HG03457 (cell line): ENCODE data around the gene OPRM1.

Source experiments
- ATAC-seq: cut with Tn5 transposase; IDR thresholded peaks from one replicate; pipeline ENCODE4 v1.9.1; 2021; ENCODE audit warnings: moderate number of reproducible peaks; ENCODE audit not compliant: unreplicated experiment

OPRM1 gene

DNA sequence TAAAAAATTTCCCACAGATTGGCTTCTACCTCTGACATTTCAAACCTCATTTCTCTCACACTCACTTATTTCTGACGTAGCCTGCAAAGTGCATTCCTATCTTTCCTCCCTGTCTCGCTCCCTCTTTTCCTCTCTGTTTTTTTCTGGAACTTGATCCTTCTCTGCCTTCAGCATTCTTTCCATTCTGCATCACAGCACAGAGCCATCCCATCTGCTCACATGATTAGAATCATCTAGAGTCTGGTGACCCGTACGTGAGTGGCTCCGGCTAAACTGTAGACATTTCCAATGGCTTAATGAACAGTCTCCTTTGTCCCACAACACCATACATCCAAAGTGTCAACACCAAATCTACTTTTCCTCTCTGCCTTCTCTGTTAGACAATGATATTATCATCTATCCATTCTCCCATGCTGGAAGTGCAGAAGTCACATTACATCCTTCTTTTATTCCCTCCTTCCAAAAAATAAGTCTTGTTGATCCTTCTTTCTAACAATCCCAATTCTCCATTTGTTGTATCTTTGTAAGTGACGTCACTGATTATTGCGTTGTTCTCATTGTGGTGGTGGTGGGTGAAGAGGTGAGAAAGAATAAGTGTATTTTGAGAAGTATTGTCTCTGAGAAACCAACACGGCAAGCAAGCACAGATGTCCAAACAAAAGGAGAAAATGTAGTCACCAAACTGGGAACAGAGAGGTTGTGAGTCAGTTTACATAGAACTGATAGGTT is 41.6 kb downstream of the OPRM1 start:
- no peak for ATAC-seq

DNA sequence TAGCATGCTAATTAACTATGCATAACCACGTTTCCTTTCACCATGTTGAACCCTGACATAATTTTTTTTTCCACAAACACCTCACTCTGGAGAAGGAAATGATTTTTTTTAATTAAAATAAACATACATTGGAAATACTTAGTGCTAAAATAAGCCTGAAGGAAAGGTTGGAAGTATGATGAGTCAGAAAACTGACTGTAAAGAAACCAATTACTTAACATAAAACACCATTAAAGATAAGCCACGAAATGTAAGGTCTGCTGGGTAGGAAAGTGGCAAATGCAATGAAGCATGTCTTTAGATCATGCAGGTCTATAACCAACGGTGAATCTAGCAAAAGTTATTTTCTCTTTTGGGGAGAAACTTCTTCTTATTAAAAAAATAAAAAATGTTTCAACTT is 47.5 kb downstream of the OPRM1 start:
- no peak for ATAC-seq

DNA sequence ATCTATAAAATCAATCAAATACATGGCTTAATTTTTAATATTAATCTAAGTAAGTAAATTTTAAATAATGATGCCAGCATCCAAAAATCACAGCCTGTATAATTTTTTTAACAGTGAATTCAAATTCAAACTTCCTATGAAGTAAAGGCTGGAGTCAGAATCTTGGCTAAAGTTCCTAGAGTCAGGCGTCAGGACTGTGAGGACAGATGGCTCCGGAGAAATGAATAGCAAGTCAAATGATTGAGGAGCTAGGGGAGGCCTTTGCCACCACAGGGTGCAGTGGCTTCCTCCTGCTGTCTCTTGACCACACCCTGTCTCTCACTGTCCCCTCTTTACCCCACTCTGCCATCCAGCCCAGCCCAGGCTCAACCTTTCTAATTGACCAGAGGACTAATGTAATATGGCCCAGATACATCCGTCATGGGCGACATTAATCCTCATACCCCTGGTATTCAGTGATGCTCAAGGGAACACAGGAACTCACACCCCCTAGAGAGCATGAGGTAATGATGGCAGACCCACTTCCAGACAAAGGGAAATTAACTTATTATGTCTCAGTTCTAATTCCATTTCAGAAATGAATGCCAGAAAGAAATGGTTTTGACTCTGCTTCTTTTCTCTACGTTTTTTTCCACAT is 53.4 kb downstream of the OPRM1 start:
- ATAC-seq: no peak

DNA sequence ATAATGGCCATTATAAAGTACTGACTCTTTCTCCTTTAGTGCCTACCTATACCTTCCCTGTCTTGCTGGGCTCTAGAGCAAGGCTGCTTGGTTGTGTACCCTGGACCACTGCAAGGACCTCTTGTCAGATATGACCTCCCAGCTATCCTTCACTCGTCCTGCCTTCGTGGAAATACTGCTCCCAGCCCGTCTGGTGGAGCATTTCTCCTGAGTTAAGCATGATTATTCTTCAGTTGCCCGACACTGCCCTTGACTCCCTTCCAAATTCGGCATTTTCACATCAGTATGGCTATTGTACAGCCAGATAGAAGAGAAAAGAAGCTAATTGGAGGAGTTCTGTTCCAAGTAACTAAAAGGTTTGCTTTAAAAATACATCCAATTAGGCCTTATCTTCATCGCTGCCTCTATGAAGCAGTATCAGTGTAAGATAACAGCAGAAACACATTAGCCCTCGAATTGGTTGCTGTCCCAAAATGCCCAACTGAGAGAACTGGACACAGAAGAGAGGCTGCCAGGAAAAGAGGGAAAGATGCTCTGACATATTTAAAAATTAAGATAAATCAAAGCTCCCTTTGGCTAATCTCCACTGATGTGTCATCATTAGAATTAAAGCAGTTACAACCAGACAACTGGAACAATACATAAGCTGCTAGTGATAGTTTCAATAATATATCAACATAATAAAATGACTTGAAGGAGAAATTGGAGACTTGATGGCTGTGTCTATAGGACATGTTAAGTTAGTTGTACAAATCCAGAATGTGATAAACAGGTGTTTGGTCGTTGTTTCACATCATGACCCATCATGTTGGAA is 54.4 kb downstream of the OPRM1 start:
- ATAC-seq: no peak

- ATAC-seq: no peak
Observed at GRCh38 chr6:154095571-154095970, 56.5 kb downstream of the OPRM1 start.

- no peak for ATAC-seq
Observed at GRCh38 chr6:154096316-154096715, 57.3 kb downstream of the OPRM1 start.

DNA sequence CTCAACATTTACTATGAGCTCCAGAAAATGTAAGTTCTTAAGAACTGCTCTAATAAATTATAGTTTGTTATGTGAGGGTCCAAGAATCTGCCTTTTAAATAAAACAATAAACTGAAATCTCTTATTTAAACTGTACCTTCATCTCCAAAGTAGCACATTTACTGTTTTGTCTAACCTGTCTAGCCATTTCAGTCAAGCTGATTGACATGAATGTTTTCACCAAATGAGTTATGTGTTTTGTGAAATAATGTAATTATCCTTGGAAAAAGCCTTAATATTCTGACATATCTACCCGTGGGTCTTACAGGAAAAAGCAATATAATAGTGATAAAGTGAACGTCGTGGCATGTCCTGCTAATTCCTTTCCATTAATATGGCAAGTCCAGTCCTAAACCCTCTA is 57.8 kb downstream of the OPRM1 start:
- ATAC-seq: no peak

DNA sequence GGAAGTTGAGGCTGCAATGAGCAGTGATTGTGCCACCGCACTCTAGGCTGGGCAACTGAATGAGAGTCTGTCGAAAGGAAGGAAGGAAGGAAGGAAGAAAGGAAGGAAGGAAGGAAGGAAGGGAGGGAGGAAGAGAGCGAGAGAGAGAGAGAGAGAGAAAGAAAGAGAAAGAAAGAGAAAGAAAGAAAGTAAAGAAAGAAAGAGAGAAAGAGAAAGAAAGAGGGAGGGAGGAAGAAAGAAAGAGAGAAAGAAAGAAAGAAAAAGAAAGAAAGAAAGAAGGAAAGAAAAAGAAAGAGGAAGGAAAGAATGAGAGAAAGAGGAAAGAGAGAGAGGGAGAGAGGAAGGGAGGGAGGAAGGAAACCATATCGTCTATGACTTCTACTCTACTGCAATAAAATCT is 60.2 kb downstream of the OPRM1 start:
- ATAC-seq: no peak

DNA sequence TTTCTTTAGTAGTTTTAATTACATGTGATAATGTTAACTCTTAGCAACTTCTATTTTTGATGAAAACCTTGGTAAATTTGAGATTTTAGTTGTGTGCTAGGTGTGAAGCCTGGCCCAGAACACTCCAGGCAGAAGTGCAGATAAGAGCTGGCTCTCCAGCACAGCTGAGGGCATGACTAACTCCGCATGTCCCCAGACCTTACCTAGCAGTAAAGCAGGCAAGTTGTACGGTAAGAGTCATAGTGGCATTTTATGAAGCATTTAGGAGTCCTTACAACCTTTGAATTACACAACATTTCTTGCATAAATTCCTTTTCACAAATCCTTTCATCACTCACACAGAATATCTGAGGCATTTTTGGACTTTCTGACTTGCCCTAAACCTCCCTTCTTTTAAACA is 67.2 kb downstream of the OPRM1 start:
- ATAC-seq: no peak

DNA sequence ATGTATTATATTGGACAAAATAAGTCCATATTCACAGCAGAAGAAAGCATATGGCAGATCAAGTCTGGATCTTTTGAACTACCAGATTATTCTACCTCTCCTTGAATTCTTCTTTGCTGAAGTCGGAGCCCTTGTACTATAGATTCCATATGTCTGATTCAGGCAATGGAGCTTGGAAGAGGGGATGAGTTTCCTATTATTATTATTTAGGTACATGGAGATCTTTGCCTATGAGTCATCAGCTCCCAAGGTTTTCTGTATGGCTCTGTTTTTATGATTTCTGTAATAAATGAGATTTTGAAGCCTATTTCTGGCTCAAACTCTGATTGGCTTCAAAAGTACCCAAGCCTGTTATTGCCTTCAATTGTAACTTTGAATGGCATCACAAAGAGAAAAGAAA is 72.0 kb downstream of the OPRM1 start:
- no peak for ATAC-seq

DNA sequence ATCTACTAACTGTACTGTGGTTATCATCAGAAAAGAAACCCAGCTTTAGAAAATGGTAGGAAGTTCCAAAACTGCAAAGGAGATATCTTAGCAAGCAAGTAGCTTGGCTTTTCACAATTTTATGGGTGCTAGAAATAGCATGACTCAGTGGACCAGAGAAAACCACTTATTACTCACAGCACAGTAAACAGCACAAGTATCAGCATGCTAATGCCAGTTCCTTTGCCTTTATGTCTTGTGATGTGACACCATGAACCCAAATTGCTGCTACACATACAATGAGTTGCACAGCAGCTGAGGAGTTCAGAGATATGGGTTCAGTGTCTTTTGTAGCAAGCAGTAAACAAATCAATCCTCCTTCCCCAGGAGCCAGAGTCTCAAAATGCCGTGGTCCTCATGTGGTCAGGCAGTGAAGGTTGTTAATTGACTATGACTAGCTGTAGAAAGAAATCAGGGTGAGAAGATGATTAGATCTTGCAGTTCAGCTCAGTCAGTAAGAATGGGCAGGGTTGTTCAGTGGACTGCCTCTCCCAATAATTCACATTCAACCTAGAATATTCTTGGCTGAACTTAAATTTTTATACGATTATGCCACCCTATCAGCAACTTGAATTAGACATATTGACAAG is 73.3 kb downstream of the OPRM1 start:
- no peak for ATAC-seq

GRCh38 chr6:154113392-154113791 is 74.4 kb downstream of the OPRM1 start:
- ATAC-seq: no peak

DNA sequence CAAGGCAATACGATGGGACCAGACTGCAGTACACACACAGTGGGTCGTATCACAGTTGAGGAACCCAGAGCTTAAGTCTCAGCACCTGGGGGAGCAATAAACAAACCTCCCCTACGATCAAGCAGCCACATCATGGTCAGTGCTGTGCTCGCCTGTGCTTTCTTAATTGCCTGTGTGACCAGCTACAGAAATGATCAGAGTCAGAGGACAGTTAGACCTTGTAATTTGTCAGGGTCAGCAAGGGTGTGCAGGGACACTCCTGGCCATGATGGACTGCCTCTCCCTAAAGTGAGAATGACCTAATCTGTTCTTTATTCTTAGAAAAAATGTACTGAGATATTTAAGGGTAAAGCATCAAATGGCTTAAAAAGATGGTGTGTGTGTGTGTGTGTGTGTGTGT is 78.4 kb downstream of the OPRM1 start:
- ATAC-seq: no peak

DNA sequence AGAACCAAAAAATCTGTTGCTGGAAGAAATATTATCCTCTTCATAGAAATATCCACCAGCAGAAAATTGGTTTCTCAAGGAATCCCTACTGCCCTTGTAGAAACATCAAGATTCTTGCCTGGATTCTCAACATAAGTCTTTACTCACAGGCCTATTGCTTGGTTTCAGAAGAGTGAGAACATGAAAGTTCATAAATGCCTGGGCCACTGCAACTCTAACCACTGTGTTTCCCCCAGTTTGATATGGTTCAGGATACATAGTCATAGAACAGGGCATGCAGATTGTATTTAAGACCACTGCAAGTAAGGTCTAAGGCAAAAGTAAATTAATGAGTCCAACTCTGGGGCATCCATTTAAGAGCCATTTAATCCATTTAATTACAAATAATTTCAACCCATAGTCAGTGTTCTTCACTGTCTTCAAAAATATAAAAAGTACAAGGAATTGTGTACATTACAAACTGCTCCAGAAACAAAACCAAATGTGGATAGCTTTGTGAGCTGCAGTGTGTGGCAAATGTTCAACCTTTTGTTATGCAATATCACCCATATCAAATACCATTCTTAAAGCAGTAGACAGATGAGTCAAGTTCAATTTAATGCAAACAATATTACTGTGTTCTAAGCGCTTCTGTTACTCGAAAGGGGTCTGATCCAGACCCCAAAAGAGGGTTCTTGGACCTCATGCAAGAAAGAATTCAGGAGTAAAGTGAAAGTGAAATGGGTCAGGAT is 83.3 kb downstream of the OPRM1 start:
- no peak for ATAC-seq

GRCh38 chr6:154123155-154123956 is 84.3 kb downstream of the OPRM1 start:
- no peak for ATAC-seq

- no peak for ATAC-seq
Observed at GRCh38 chr6:154125421-154125820, 86.4 kb downstream of the OPRM1 start.

- no peak for ATAC-seq
Observed at GRCh38 chr6:154127657-154128056, 88.6 kb downstream of the OPRM1 start.

- ATAC-seq: no peak
Observed at GRCh38 chr6:154134471-154135147, 95.6 kb downstream of the OPRM1 start.

DNA sequence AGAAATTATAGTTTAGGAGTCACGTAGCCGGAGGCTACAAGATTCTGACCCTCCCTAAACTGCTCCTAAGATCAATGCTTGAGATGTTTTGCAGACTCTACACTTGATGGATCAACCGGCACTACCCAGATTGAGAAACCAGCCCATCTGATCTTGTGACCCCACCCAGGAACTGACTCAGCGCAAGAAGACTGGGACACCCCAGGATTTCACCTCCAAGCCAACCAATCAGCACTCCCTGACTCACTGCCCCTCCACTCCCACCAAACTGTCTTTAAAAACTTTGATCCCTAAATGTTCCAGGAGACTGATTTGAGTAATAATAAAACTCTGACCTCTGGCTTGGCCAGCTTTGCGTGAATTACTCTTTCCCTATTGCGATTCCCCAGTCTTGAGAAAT is 99.8 kb downstream of the OPRM1 start:
- ATAC-seq: no peak
